ENCODE results near the gene ARL5B. TPM values are rescaled to one million over a fixed set of nuclear protein-coding genes. Genes with fewer than 3 reads are reported as not detected.

The ARL5B gene
- total and polyA plus RNA-seq, 11 donors: 1.9 to 10.2 (median 6.9) TPM

GRCh38 chr10:18703521-18703920 lies 44.3 kb downstream of the ARL5B start:
- H3K4me1 ChIP-seq: no peaks in the 10 kb centered on the region
- intact Hi-C loops (cut with DNase I): no loop called here
- ATAC-seq (no peak), DNase-seq (no peak)
- no peak overlapping the region for H3K4me3 ChIP-seq
- 78 to 85% (median 83%) methylated on average over 5 of the region's 5 CpGs for WGBS, 4 donors
- H3K27me3 ChIP-seq: no peaks in the 10 kb centered on the region
- H3K9me3 ChIP-seq: peaks cover 0 to 9% (median 0%) of the 10 kb centered on the region in 12 donors
- TF ChIP-seq, protein P1, sequence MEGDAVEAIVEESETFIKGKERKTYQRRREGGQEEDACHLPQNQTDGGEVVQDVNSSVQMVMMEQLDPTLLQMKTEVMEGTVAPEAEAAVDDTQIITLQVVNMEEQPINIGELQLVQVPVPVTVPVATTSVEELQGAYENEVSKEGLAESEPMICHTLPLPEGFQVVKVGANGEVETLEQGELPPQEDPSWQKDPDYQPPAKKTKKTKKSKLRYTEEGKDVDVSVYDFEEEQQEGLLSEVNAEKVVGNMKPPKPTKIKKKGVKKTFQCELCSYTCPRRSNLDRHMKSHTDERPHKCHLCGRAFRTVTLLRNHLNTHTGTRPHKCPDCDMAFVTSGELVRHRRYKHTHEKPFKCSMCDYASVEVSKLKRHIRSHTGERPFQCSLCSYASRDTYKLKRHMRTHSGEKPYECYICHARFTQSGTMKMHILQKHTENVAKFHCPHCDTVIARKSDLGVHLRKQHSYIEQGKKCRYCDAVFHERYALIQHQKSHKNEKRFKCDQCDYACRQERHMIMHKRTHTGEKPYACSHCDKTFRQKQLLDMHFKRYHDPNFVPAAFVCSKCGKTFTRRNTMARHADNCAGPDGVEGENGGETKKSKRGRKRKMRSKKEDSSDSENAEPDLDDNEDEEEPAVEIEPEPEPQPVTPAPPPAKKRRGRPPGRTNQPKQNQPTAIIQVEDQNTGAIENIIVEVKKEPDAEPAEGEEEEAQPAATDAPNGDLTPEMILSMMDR (IDR thresholded peaks at IDR 0.05): no peak
- TF ChIP-seq POLR2A (IDR thresholded peaks at IDR 0.05): no peak
- H3K36me3 ChIP-seq: no peaks in the 10 kb centered on the region
- no peak overlapping the region for H3K27ac ChIP-seq

DNA sequence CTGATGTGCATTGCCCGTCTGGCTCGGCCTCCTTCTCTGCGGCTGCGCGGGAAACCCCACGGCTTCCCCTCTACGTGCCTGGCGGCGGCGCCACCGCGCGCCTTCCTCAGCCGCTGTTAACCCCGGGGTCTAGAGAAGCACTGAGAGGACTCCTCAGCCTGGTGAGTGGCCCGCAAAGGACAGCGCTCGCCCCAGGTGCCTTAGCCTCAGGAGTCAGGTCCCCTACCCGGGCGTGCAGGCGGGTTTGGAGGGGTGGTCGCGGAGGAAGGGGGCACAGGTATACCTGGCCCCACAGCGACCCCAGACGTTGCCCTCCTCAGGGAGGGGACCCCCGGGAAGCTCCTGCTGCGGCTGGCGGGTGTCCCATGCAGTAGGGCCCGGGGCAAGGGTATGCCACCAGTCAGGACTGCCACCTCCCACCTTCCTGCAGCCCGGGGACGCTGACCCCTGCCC lies 51.0 kb downstream of the ARL5B start:
- TF ChIP-seq POLR2A (IDR thresholded peaks at IDR 0.05): no peak
- TF ChIP-seq, protein P1 (IDR thresholded peaks at IDR 0.05): no peak
- intact Hi-C loops (cut with DNase I): no loop called here
- H3K27me3 ChIP-seq: no peaks in the 10 kb centered on the region
- H3K9me3 ChIP-seq: peaks cover 0 to 9% (median 0%) of the 10 kb centered on the region in 12 donors
- H3K27ac ChIP-seq: no peak overlapping the region
- DNase-seq (no peak), ATAC-seq (no peak)
- WGBS, 4 donors: 79 to 93% (median 81%) methylated on average over 25 to 31 of the region's 31 CpGs
- no peak overlapping the region for H3K4me3 ChIP-seq
- no peaks in the 10 kb centered on the region for H3K4me1 ChIP-seq
- H3K36me3 ChIP-seq: no peaks in the 10 kb centered on the region

DNA sequence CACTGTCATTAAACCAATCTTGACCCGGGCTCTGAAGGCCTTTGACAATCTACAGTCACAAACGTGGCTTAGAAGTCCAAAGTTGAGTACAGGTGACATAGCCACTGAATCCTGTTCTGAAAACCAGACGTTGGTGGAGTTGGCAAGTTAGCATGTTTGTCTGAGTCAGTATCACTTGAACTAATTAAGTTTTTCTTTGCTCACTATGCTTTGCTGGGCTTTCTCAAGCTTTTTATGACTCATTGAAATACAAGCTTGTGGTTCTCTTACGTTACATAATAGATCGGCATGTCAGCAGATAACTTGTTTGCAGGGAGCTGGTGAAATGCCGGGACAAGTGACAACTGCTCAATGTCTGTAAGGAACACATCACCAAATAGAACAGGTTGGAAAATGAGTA lies 53.8 kb downstream of the ARL5B start:
- Histone ChIP-seq H3K9me3 (peaks cover 0 to 2% (median 0%) of the 10 kb centered on the region in 12 donors), H3K4me3 (no peak overlapping the region), H3K4me1 (no peaks in the 10 kb centered on the region), H3K36me3 (no peaks in the 10 kb centered on the region), H3K27me3 (no peaks in the 10 kb centered on the region), H3K27ac (no peak overlapping the region)
- 63 to 71% (median 67%) methylated on average over 6 of the region's 6 CpGs for WGBS, 4 donors
- ATAC-seq (peak in 1 of 4 donors; percentile 55), DNase-seq (no peak)
- intact Hi-C loops (cut with DNase I): no loop called here
- TF ChIP-seq POLR2A (IDR thresholded peaks at IDR 0.05): no peak
- TF ChIP-seq, protein P1 (IDR thresholded peaks at IDR 0.05): no peak

DNA sequence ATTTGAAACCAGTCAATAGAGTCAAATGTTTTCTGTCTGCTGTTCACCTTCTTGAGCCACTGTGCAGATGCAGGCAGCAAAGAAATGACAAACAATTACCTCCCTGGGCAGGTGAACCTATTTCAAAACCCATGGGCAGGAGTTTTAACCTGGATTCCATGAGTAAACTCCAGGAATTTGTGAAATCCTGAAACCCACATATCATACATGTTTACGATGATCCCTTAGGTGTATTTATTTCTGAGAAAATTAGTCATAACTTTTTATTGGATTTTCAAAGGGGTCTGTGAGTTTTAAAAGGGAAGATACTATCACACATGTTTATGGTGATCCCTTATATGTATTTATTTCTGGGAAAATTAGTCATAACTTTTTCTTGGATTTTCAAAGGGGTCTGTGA lies 59.8 kb downstream of the ARL5B start:
- DNase-seq (no peak), ATAC-seq (no peak)
- TF ChIP-seq, protein P1 (IDR thresholded peaks at IDR 0.05): no peak
- no peak for TF ChIP-seq POLR2A (IDR thresholded peaks at IDR 0.05)
- H3K9me3 ChIP-seq: no peaks in the 10 kb centered on the region
- intact Hi-C loops (cut with DNase I): no loop called here
- no peak overlapping the region for H3K27ac ChIP-seq
- no peak overlapping the region for H3K4me3 ChIP-seq
- no peaks in the 10 kb centered on the region for H3K36me3 ChIP-seq
- peaks cover 0 to 3% (median 0%) of the 10 kb centered on the region in 9 donors for H3K27me3 ChIP-seq
- WGBS, 4 donors: 47 to 100% (median 97%) methylated on average over 1 of the region's 1 CpG
- no peaks in the 10 kb centered on the region for H3K4me1 ChIP-seq
